Gastrocnemius medialis (tissue), 4 donors: ENCODE data around the gene ZAP70.

Source experiments
- POLR2A ChIP-seq, 2 donors: fragments of 450-650 bp; IDR thresholded peaks; one replicate each; pipeline ENCODE4 v1.6.1; 2017; ENCODE audit warnings: antibody characterized with exemption in 2 of 2, mild to moderate bottlenecking in 2 of 2, moderate library complexity in 2 of 2
- TF ChIP-seq, protein P1 (sequence below), 5 experiments: fragments of 450-650 bp in 3 of 5; fragments of 200-600 bp in 2 of 5; sonication (generic) in 2 of 5; IDR thresholded peaks in 4 of 5; conservative IDR thresholded peaks in 1 of 5; 1 replicate in 4 of 5; 2 replicates in 1 of 5; pipeline ENCODE4 v1.5.1; 2016 to 2019; ENCODE audit warnings: antibody characterized with exemption in 5 of 5, mild to moderate bottlenecking in 3 of 5, moderate library complexity in 3 of 5

DNA sequence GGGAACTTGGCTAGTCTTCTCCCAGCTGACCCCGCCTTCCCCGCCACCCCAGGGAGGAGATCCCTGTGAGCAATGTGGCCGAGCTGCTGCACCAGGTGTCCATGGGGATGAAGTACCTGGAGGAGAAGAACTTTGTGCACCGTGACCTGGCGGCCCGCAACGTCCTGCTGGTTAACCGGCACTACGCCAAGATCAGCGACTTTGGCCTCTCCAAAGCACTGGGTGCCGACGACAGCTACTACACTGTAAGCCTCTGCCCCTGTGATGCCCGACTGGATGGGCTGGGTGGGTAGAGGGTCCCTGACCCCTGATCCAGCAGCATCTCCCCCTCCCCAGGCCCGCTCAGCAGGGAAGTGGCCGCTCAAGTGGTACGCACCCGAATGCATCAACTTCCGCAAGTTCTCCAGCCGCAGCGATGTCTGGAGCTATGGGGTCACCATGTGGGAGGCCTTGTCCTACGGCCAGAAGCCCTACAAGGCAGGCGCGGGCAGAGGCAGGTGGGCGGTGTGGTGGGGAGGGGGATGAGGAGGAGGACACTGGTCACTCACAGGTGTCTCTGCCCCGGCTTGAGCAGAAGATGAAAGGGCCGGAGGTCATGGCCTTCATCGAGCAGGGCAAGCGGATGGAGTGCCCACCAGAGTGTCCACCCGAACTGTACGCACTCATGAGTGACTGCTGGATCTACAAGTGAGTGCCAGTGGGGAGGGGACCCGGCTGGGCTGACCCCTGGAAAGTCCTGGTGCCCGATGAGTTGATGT is 24.2 kb downstream of the ZAP70 start:
- TF ChIP-seq, protein P1, sequence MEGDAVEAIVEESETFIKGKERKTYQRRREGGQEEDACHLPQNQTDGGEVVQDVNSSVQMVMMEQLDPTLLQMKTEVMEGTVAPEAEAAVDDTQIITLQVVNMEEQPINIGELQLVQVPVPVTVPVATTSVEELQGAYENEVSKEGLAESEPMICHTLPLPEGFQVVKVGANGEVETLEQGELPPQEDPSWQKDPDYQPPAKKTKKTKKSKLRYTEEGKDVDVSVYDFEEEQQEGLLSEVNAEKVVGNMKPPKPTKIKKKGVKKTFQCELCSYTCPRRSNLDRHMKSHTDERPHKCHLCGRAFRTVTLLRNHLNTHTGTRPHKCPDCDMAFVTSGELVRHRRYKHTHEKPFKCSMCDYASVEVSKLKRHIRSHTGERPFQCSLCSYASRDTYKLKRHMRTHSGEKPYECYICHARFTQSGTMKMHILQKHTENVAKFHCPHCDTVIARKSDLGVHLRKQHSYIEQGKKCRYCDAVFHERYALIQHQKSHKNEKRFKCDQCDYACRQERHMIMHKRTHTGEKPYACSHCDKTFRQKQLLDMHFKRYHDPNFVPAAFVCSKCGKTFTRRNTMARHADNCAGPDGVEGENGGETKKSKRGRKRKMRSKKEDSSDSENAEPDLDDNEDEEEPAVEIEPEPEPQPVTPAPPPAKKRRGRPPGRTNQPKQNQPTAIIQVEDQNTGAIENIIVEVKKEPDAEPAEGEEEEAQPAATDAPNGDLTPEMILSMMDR (IDR thresholded peaks at IDR 0.05 in 4 of 5, conservative IDR thresholded peaks at IDR 0.05 in 1 of 5) = no peak
- TF ChIP-seq POLR2A (IDR thresholded peaks at IDR 0.05) = no peak
